Activated naive CD4-positive, alpha-beta T cell (primary cell): ENCODE results near the gene TMEM9.
A peak's percentile ranks its signal among the peaks of the same experiment; 100 is the strongest.

ENCODE experiments used
- DNase-seq, 4 experiments: peaks; one replicate each; lab custom pipeline; 2025; lab: John Stamatoyannopoulos, UW

The TMEM9 gene

DNA sequence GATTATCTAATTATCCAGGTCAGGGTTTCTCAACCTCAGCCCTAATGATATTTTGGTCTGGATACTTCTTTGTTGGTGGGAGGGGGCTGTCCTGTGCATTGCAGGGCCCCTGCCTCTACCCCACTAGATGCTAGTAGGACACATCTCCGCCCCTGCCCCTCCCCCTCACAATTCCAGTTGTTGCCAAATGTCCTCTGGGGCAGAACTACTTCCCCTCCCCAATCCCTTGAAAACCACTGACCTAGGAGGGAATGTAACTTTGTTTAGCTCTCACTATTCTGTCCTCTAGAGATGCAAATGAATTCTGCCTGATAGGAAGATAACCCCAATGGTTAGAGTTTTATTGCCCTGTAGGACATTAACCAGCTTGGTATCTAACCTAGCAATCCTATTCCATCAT lies 50.1 kb downstream of the TMEM9 start:
- DNase-seq = no peak

DNA sequence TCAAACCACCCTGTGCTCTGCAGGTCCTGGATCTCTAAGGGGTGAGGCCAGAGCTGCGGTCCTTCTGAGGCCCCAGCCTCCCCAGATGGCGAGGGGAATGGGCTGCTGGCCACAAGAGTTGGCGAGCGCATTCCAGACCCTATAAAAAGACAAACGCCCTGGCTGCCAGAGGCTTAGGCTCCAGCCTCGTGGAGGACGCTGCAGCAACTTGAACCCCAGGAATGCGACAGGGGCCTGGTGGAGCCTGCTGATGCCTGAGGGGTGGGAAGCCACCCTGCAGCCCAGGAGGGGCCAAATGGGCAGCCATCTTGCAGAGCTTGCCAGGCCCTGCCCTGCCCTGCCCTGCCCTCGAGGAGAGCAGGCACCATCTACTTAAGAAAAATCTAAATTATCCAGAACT lies 50.6 kb downstream of the TMEM9 start:
- no peak for DNase-seq

DNA sequence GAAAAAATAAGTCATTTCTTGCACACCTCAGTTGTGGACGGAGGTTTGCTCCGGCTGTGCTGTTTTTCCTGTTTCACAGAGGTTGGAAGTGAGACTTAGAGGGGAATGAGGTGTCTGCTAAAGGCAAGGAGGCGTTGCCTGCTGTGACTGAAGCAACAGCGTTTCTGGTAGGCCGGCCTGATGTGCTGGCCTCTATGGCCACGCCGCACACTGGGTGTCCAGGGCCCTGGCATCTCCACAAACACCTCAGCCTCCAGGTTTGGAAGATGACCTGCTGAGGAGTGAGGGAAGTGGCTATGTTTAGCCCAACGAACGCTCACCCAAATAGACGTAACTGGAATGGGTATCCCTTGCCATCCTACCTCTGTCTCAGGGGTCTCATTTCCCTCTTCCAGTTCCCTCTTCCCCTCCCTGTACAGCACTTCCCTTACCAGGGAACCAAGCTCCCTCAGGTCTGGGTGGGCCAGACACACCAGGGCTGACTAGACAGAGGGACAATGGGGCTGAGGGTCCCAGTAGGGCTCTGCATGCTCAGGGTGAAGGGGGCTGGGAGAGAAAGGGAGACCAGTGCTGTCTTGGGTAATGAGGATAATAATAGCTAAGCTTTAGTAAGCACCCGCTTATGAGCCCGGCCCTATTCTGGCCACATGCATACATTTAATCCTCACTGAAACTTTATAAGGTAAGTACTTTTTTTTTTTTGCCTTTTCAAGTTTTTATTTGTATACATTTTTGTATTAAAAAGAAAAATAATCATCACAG lies 53.9 kb downstream of the TMEM9 start:
- DNase-seq = no peak

DNA sequence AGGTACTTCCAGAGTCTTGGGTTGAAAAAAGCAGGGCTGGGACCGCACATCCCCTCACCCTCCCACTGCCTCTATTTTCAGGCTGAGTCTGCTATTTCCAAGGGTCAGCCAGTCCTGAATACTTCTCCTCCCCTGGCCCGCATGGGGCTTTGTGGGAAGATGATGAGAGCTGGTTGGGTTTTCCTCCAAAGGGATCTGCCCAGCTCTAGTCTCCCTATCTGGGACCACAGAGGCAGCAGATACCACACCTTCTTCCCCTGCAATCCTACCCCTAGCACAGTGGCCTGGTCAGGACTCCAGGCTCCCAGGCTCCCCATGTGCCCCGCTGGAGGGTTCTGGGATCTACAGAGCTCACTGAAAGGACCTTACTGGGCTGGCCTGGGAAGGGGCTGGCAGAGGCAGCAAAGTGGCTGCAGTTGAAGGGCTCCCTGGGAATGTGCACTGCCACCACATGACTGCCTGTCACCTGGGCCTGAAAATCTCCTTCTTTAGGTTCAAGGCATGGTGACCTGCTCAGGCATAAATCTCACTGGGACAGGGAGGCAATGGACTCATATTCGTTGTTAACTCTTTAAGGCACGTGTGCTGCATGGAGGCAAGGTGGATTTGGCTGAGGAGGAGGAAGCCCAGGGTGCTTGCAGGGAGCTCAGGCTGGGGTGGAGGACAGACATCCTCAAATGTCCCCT lies 55.1 kb downstream of the TMEM9 start:
- DNase-seq = no peak

DNA sequence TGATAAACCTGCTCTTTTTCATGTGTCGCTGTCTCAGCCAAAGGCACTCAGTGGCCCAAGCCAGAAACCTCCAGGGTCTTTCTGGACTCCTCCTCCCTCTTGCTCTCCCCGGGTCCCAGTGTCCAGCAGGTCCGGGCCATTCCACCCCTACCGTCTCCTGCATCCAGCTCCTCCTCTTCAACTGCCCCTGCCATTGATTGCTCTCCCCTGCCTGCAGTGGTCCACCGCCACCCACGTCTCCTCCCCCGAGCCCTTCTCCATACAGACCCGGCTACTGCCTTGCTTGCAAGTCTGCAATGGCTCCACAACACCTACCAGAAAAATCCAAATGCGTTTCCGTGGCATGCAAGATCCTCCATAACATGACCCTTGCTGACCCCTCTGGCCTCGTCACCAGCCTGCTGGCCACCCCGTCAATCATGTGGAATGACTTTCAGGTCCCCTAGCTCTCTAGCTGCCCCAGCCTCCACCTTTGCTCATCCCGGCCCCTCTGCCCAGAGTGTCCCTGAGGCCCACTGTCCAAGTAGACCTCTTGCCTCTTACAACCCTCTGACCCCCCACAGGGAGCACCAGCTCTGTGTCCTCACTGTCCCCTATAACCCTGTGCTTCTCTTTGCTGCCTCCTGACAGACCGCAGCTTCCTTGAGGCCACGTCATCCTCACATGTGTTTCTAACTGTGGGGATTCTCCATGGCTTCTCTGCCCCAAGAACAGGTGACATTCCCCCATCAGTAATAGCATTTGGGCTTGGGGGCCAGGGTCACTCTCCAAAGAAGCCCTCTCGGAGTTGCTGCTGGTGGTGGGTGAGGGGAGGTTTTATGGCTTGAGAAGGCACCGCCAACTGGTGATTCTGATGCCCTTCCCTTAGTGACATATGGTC lies 57.1 kb downstream of the TMEM9 start:
- no peak for DNase-seq

DNA sequence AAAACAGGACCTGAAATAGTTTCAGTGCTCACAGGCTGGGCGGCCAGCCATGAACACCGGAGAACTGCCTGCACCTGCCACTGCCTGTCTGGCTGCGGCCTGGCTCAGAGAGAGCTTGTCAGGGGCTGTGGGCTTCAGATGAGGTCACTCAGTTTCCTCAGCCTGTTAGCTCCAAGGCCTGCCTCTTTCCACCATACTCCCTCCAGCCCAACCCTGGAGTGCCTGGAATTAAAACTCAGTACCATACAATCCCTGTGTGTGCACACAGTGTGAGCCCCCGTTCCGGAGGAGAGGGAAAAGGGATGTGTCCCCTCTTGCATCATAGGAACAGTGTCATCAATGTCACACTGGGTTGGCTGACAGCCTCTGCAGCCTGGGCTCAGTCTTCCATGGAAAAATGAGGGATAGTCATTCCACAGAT lies 58.2 kb downstream of the TMEM9 start:
- no peak for DNase-seq

DNA sequence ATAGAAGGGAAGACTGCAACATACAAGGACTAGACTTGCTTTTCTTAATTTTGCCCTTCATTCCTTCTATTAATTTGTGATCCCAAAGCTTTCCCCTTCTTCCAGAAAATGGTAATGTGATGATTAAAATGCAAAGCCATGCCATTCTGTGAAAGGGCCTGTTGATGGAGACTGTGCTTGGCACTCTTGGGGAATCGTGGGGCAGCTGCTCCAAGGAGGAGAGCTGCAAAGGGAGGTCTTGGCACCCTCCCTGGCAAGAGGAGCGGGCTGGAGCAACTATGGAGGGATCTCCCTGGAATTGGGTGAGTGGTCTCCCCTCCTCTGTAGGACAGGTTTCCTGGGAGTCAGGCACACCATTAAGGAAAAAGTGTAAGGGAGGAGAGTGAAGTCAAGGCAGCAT lies 58.7 kb downstream of the TMEM9 start:
- no peak for DNase-seq

DNA sequence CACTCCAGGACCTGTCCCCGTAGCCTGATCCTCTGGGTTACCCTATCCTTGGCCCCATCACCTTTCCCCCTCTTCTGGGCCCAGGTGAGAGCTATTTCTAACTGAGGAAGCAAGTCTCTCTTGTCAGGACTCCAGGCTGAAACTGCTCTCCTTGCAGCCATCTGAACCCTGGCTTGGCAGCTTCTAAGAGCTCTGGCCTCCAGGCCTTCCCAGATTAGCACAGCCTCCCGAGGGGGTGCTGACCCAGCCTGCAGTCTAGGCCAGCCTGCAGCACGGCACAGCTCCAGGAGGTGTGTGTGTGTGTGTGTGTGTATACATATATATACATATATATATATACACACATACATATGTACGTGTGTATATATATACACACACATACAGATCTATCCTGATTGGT lies 59.4 kb downstream of the TMEM9 start:
- no peak for DNase-seq

DNA sequence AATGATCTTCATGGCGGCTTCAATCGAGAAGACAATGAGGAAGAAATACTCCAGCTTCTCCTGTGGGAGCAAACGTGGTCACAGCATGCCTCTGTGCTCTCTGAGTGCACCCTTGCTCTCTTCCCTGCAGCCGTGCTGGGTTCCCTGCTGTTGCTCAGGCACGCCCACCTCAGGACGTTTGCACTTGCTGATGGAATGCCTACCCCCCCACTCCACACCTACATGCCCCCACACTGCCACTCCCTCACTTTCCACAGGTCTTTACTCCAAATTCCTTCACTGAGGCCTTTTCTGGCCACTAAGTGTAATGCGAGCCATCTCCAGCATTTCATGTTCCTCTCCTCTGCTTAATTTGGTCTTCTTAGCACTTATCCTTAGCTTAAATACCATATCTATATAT lies 60.3 kb downstream of the TMEM9 start:
- DNase-seq = no peak

DNA sequence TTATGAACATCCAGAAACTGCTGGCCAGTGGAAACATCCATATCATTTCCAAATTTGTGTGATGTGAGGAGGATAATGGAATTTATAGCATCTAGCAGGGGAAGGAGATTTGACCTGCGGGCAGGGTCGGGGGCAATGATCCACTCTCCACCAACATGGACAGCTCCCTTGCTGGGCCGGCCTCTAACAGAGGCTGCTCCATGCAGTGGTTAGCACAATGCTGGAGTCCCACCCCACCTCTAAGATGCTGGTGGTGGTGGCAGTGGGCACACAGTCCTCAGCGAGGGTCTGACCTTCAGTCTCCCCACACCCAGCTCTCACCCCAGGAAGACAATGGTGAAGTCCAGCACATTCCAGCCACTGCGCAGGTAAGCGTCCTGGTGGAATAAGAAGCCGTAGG lies 60.7 kb downstream of the TMEM9 start:
- no peak for DNase-seq

DNA sequence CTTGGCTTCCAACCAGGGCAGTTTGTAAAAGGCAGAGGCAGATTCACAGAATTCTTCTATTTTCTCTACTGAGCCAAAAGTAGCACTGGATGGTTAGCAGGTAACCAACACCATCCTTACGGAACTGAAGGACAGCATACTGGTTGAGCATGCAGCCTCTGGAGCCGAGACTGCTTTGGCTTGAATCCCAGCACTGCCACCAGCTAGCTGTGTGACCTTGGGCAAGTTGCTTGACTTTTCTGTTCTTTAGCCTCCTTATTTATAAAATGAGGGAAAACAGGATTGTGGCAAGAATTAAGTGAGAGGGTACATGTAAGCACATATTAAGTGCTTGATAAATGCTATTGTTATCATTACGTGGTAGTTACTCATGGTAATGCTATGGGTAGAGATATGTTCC lies 61.5 kb downstream of the TMEM9 start:
- DNase-seq = no peak

DNA sequence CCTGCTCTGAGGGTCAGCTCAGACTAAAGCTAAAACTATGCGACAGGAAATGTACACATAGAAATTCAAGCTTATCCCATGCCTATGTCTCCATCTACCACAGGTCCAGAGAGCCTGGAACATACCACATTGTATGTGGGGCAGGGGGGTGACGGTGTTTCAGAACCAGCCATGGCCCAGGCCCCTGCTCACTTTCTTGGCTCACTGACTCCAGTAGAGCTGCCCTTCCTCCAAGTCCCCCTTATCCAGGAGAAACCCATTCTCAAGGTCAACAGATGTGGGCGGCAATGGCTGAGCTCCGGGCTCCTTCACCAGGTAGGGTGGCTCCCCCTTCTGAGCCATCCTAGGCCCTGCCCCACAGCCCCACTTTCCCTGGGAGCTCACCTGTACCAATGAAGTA lies 63.0 kb downstream of the TMEM9 start:
- no peak for DNase-seq

DNA sequence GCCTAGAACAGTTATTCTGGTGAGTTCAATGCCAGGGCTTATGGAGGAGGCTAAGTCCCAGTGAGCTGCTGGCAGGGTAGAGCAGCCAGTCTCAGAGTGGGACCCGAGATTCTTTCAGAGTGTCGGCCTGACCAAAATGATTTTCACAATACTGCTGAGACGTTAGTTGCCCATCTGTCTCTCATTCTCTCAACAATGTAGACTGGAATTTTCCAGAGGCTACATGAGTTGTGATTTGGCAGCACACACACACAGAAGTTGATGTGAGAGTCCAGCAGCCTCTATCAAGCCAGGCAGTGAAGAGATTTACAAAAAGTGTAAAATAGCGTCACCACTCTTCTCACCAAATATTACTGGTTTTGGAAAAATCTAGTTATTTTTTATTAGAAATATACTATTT lies 63.7 kb downstream of the TMEM9 start:
- DNase-seq = no peak

DNA sequence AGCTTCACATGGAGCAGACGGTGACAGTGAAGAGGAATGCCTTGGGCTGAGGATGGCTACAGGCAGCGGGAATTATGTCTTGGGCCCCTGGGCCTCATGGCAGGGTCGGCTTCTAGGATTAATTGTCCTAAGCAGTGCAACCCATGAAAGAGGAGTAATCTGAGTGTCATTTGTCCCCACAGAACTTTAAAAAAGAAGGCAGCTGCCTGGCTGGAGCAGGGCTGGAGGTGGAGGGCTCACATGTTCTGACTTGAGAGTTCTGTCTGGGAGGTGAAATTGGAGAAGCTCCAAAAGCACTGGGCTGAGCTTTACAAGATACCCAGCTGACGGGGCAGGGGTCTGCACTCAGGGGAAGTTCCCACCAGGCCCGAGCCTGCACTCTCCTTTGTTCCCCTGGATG lies 64.7 kb downstream of the TMEM9 start:
- DNase-seq = no peak

DNA sequence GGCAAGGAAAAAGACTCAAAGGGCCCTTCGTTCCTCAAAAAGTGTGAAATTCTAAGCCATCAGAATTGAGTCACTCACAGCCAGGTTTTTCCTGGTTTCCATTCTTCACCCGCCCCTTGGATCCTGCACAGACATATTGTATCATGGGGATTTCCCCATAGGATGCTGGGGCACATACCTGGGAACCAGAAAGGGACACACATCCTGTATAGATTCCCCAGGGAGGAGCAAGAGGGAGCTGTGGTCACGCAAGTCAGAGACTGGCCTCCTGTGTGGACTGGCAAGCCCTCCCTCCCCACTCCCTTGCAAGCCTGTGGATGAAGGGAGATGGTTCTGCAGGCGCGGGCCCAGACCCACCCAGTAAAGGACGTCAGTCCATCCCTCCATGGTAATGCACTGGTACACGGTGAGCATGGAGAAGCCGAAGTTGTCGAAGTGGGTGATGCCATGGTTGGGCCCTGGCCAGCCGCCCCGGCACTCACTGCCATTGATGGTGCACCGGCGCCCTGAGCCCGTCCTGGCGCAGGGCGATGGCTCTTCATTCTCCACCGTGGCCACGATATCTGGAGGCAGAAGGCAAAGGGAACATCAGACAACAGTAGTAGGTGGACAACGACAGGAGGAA lies 65.3 kb downstream of the TMEM9 start:
- DNase-seq = no peak

DNA sequence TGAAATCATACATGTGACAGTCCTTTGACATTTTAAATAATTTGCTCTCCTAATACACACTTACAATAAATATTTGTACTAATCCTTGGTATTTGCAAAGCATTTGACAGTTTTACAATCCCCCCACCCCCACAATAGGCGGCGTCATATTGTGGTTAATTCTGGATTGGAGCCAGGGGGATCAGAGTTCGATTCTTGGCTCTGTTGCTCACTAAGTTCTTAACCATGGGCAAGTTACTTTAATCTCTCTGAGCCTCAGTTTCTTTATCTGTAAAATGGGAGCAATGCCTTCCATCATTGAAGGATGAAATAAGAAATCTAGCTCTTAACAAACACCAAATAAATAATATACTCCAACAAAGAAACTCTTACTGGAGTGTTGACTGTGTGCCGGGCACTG lies 65.9 kb downstream of the TMEM9 start:
- no peak for DNase-seq

DNA sequence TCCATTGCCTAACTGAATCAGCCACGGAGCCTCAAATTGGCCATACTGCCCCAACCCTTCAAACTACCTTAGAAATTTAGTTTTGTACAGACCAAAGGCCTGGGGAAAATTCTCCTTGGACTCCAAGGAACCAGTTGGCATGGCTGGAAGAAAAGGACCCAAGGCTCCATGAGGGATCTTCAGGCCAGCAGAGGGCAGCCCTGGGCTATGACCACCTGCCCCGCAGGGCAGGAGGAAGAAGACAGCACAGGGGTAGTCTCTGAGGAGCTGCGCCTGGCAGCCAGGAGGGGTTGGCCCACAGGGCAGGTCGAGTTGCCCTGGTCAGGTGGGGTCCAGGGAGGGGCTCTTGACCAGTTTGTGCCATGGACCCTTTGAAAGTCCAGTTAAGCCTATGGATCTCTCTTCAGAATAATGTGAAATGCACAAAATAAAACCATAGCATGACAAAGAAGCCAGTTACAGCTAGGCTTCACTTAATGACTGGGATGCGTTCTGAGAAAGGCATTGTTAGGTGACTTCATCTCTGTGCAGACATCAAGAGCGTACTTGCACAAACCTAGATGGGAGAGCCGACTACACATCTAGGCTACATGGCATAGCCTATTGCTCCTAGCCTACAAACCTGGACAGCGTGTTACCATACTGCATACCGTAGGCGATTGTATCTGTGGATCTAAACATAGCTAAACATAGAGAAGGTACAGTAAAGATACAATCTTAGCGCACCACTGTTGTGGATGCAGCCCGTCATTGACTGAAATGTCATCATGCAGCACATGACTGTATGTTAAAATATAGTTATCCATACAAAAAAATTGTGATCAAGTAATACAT lies 68.2 kb downstream of the TMEM9 start:
- peak in 2 of 4 experiments; percentile 2 to 30 for DNase-seq
